HEK293 (cell line): ENCODE measurements around the gene SPRR3.

Source experiments
- CTCF ChIP-seq: fragments of 450-650 bp; formaldehyde crosslinking; IDR thresholded peaks from 2 replicates; pipeline ENCODE4 v1.5.1; 2016; ENCODE audit warnings: missing biosample characterization, missing genetic modification characterization
- PBX3 ChIP-seq: sonication (generic); formaldehyde crosslinking; IDR thresholded peaks from 2 replicates; pipeline ENCODE4 v1.8.1; 2022; ENCODE audit warnings: mild to moderate bottlenecking, moderate library complexity, missing genetic modification reagents
- REPIN1 ChIP-seq: fragments of 450-650 bp; formaldehyde crosslinking; IDR thresholded peaks from 2 replicates; pipeline ENCODE4 v1.5.1; 2017; ENCODE audit warnings: missing biosample characterization, missing genetic modification characterization, low read depth
- REST ChIP-seq: fragments of 450-650 bp; formaldehyde crosslinking; IDR thresholded peaks from 2 replicates; pipeline ENCODE4 v1.5.1; 2016; ENCODE audit warnings: missing biosample characterization, missing genetic modification characterization
- YY1 ChIP-seq: fragments of 450-650 bp; formaldehyde crosslinking; IDR thresholded peaks from 2 replicates; pipeline ENCODE4 v1.5.1; 2018; ENCODE audit warnings: missing biosample characterization, missing genetic modification characterization
- ZNF114 ChIP-seq: fragments of 450-650 bp; formaldehyde crosslinking; IDR thresholded peaks from 2 replicates; pipeline ENCODE4 v1.5.0; 2017; ENCODE audit warnings: missing biosample characterization, missing genetic modification characterization
- ZNF274 ChIP-seq, 2 experiments: fragments of 200-500 bp in 1 of 2; fragments of 450-650 bp in 1 of 2; sonication (Bioruptor generic) in 1 of 2; formaldehyde crosslinking in 1 of 2; IDR thresholded peaks; 2 replicates each; pipeline versions ENCODE4 v1.5.1 to v1.6.1; 2014 to 2016; ENCODE audit warnings: borderline replicate concordance in 1 of 2, inconsistent platforms in 1 of 2, low read length in 1 of 2, missing biosample characterization in 1 of 2, missing genetic modification characterization in 1 of 2
- ZNF302 ChIP-seq: fragments of 450-650 bp; formaldehyde crosslinking; IDR thresholded peaks from 2 replicates; pipeline ENCODE4 v1.5.1; 2016; ENCODE audit warnings: missing biosample characterization, missing genetic modification characterization, low read depth
- ZNF335 ChIP-seq: fragments of 450-650 bp; formaldehyde crosslinking; conservative IDR thresholded peaks from 2 replicates; pipeline ENCODE4 v1.5.1; 2016; ENCODE audit warnings: missing biosample characterization, missing genetic modification characterization
- ZNF530 ChIP-seq: fragments of 450-650 bp; formaldehyde crosslinking; IDR thresholded peaks from 2 replicates; pipeline ENCODE4 v1.5.1; 2016; ENCODE audit warnings: low read depth, missing biosample characterization, missing genetic modification characterization
- ZNF585B ChIP-seq: fragments of 450-650 bp; formaldehyde crosslinking; IDR thresholded peaks from 2 replicates; pipeline ENCODE4 v1.5.1; 2016; ENCODE audit warnings: missing biosample characterization, missing genetic modification characterization
- ZNF626 ChIP-seq: fragments of 450-650 bp; sonication (Bioruptor Pico); formaldehyde crosslinking; IDR thresholded peaks from 2 replicates; pipeline ENCODE4 v1.5.1; 2018; ENCODE audit warnings: missing biosample characterization, missing genetic modification characterization, inconsistent platforms
- ZNF670 ChIP-seq: fragments of 450-650 bp; formaldehyde crosslinking; IDR thresholded peaks from 2 replicates; pipeline ENCODE4 v1.5.1; 2016; ENCODE audit warnings: missing biosample characterization, missing genetic modification characterization, low read depth

DNA sequence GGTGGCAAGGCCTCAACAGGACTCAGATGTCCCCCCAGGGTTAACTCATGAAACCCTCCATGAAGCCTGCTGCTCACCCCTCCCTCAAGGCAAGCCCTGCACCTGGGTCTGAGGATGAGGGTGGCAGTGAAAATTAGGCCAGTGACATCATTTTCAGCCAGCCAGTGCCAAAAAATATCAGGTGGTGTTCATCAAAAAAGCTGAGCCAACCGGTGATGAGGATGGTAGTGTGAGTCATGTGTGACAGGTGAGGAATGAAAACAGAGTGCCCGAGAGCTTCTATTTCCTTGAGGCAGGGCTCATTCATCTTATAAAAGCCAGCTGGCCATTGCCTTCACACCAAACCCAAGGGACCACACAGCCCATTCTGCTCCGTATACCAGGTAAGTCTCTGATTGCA lies 17.8 kb upstream of the SPRR3 start, which contains the start of gene SPRR1A:
- TF ChIP-seq ZNF626 (no peak), YY1 (tag by site-specific recombination) (no peak), CTCF (tag by site-specific recombination) (no peak), ZNF302 (tag by site-specific recombination) (no peak), ZNF670 (tag by site-specific recombination) (no peak), ZNF114 (tag by site-specific recombination) (no peak), ZNF585B (tag by site-specific recombination) (no peak), ZNF335 (tag by site-specific recombination) (no peak), ZNF530 (tag by site-specific recombination) (no peak), REST (no peak), REPIN1 (tag by site-specific recombination) (no peak), ZNF274 (IDR thresholded peaks at IDR 0.05; ENCODE audit: low read length) (no peak), ZNF274 (tag by site-specific recombination; IDR thresholded peaks at IDR 0.05; ENCODE audit: borderline replicate concordance) (no peak), PBX3 (CRISPR knock-in tag) (no peak)
